Subcutaneous abdominal adipose tissue (tissue), 5 donors: ENCODE results near the gene CXXC4.

Source experiments
- H3K27ac ChIP-seq: one replicate; pipeline ENCODE4 v1.7.0; 2013; ENCODE audit warnings: low read depth, mild to moderate bottlenecking, inconsistent platforms, low read length, moderate library complexity
- H3K27me3 ChIP-seq, 5 donors: one replicate each; pipeline ENCODE4 v1.7.0; 2013; ENCODE audit warnings: low read length in 5 of 5, inconsistent platforms in 1 of 5; ENCODE audit not compliant: control insufficient read depth in 5 of 5, insufficient read depth in 4 of 5
- H3K36me3 ChIP-seq, 5 donors: one replicate each; pipeline ENCODE4 v1.7.0; 2013; ENCODE audit warnings: low read length in 5 of 5; ENCODE audit not compliant: control insufficient read depth in 5 of 5, insufficient read depth in 5 of 5
- H3K4me1 ChIP-seq, 5 donors: one replicate each; pipeline ENCODE4 v1.7.0; 2013; ENCODE audit warnings: low read length in 5 of 5, mild to moderate bottlenecking in 3 of 5, moderate library complexity in 1 of 5; ENCODE audit not compliant: control insufficient read depth in 5 of 5, insufficient read depth in 5 of 5
- H3K4me3 ChIP-seq, 5 donors: one replicate each; pipeline ENCODE4 v1.7.0; 2013; ENCODE audit warnings: low read length in 5 of 5, low read depth in 1 of 5
- H3K9ac ChIP-seq, 5 donors: one replicate each; pipeline ENCODE4 v1.7.0; 2013; ENCODE audit warnings: low read length in 5 of 5, mild to moderate bottlenecking in 4 of 5, moderate library complexity in 3 of 5
- H3K9me3 ChIP-seq, 5 donors: one replicate each; pipeline ENCODE4 v1.7.0; 2013; ENCODE audit warnings: low read length in 5 of 5; ENCODE audit not compliant: control insufficient read depth in 5 of 5
- donor health status: healthy.
- donor health status: healthy.
- donor health status: healthy.
- donor health status: healthy.
- donor health status: healthy.

CXXC4 gene

GRCh38 chr4:104507112-104507511, 12.4 kb upstream of the CXXC4 start:
- Histone ChIP-seq H3K4me3 (no peak overlapping the region), H3K27ac (no peak overlapping the region), H3K4me1 (peaks cover 0 to 9% (median 0%) of the 10 kb centered on the region in 5 donors), H3K27me3 (peaks cover 0 to 3% (median 0%) of the 10 kb centered on the region in 5 donors), H3K9ac (no peak overlapping the region), H3K36me3 (no peaks in the 10 kb centered on the region), H3K9me3 (no peaks in the 10 kb centered on the region)

GRCh38 chr4:104504536-104504935, 9.8 kb upstream of the CXXC4 start:
- H3K4me3 ChIP-seq, result no peak overlapping the region
- H3K9ac ChIP-seq, result no peak overlapping the region
- no peaks in the 10 kb centered on the region for H3K9me3 ChIP-seq
- peaks cover 0 to 5% (median 0%) of the 10 kb centered on the region in 5 donors for H3K27me3 ChIP-seq
- no peaks in the 10 kb centered on the region for H3K36me3 ChIP-seq
- H3K27ac ChIP-seq, result no peak overlapping the region
- H3K4me1 ChIP-seq, result peaks cover 0 to 18% (median 0%) of the 10 kb centered on the region in 5 donors

GRCh38 chr4:104502471-104502870, 7.8 kb upstream of the CXXC4 start:
- H3K27ac ChIP-seq, result no peak overlapping the region
- H3K9me3 ChIP-seq, result no peaks in the 10 kb centered on the region
- H3K36me3 ChIP-seq, result no peaks in the 10 kb centered on the region
- H3K4me3 ChIP-seq, result no peak overlapping the region
- H3K9ac ChIP-seq, result no peak overlapping the region
- H3K4me1 ChIP-seq, result peaks cover 0 to 19% (median 0%) of the 10 kb centered on the region in 5 donors
- H3K27me3 ChIP-seq, result peaks cover 0 to 7% (median 6%) of the 10 kb centered on the region in 5 donors

GRCh38 chr4:104501290-104501689, 6.6 kb upstream of the CXXC4 start:
- H3K27me3 ChIP-seq, result peaks cover 0 to 13% (median 6%) of the 10 kb centered on the region in 5 donors
- no peaks in the 10 kb centered on the region for H3K9me3 ChIP-seq
- H3K36me3 ChIP-seq, result no peaks in the 10 kb centered on the region
- H3K27ac ChIP-seq, result no peak overlapping the region
- no peak overlapping the region for H3K9ac ChIP-seq
- peaks cover 0 to 19% (median 0%) of the 10 kb centered on the region in 5 donors for H3K4me1 ChIP-seq
- H3K4me3 ChIP-seq, result no peak overlapping the region

- Histone ChIP-seq H3K4me3 (no peak overlapping the region), H3K36me3 (no peaks in the 10 kb centered on the region), H3K9ac (no peak overlapping the region), H3K27me3 (peaks cover 0 to 13% (median 6%) of the 10 kb centered on the region in 5 donors), H3K9me3 (no peaks in the 10 kb centered on the region), H3K27ac (peak overlapping the region; percentile 51), H3K4me1 (peaks cover 0 to 22% (median 3%) of the 10 kb centered on the region in 5 donors)
Measured at GRCh38 chr4:104500442-104500841, 5.7 kb upstream of the CXXC4 start.

- Histone ChIP-seq H3K36me3 (no peaks in the 10 kb centered on the region), H3K27ac (peak overlapping the region; percentile 74), H3K4me1 (peaks cover 0 to 32% (median 28%) of the 10 kb centered on the region in 5 donors), H3K9me3 (no peaks in the 10 kb centered on the region), H3K27me3 (peaks cover 0 to 15% (median 7%) of the 10 kb centered on the region in 5 donors), H3K4me3 (peak overlapping the region; percentile 52 to 78 (median 71)), H3K9ac (peak overlapping the region in 1 of 5 donors; percentile 54)
Measured at GRCh38 chr4:104494185-104494584, 509 bp downstream of the CXXC4 start.

- Histone ChIP-seq H3K36me3 (no peaks in the 10 kb centered on the region), H3K4me3 (peak overlapping the region in 2 of 5 donors; percentile 16 to 40), H3K9ac (no peak overlapping the region), H3K27me3 (peaks cover 0 to 15% (median 7%) of the 10 kb centered on the region in 5 donors), H3K9me3 (no peaks in the 10 kb centered on the region), H3K27ac (peak overlapping the region; percentile 74), H3K4me1 (peaks cover 0 to 32% (median 28%) of the 10 kb centered on the region in 5 donors)
Measured at GRCh38 chr4:104493081-104493831, 1.4 kb downstream of the CXXC4 start.

- no peaks in the 10 kb centered on the region for H3K36me3 ChIP-seq
- H3K4me3 ChIP-seq, result peak overlapping the region in 3 of 5 donors; percentile 14 to 72 (median 72)
- H3K27me3 ChIP-seq, result peaks cover 0 to 11% (median 7%) of the 10 kb centered on the region in 5 donors
- H3K9me3 ChIP-seq, result no peaks in the 10 kb centered on the region
- peaks cover 0 to 36% (median 28%) of the 10 kb centered on the region in 5 donors for H3K4me1 ChIP-seq
- peak overlapping the region; percentile 22 for H3K27ac ChIP-seq
- H3K9ac ChIP-seq, result no peak overlapping the region
Measured at GRCh38 chr4:104492183-104492771, 2.4 kb downstream of the CXXC4 start.

GRCh38 chr4:104491481-104492182, 3.1 kb downstream of the CXXC4 start:
- Histone ChIP-seq H3K4me3 (peak overlapping the region; percentile 44 to 75 (median 72)), H3K9me3 (no peaks in the 10 kb centered on the region), H3K27ac (peak overlapping the region; percentile 32), H3K9ac (peak overlapping the region in 2 of 5 donors; percentile 61 to 71), H3K4me1 (peaks cover 0 to 36% (median 28%) of the 10 kb centered on the region in 5 donors), H3K27me3 (peaks cover 0 to 11% (median 2%) of the 10 kb centered on the region in 5 donors), H3K36me3 (no peaks in the 10 kb centered on the region)
